H1 (cell line): ENCODE results near the gene UBTD2. TPM values are rescaled to one million over a fixed set of nuclear protein-coding genes. Genes with fewer than 3 reads are reported as not detected.

ENCODE experiments used
- CTCF ChIA-PET: fragments of 300-600 bp; sonication (Branson Sonifier 250); formaldehyde crosslinking; loops from one replicate; lab custom pipeline; 2021; ENCODE audit not compliant: partially characterized antibody; lab: Charles Lee
- POLR2A ChIA-PET: fragments of 300-600 bp; sonication (Branson Sonifier 250); formaldehyde crosslinking; loops from one replicate; lab custom pipeline; 2021; ENCODE audit warnings: inconsistent platforms; ENCODE audit not compliant: partially characterized antibody; lab: Charles Lee
- DNase-seq, 2 experiments: peaks; one replicate each; pipeline versions ENCODE4 v3.0.0 to v3.0.0-alpha.2; 2010 to 2022; ENCODE audit warnings: low spot score in 2 of 2, low read depth in 1 of 2, mixed read lengths in 1 of 2
- FAIRE-seq: peaks from 2 replicates; lab custom pipeline; 2011; peaks lifted over from hg19 to GRCh38; lab: Jason Lieb, UNC
- H2AFZ ChIP-seq: 2 replicates; pipeline ENCODE4 v1.8.1; 2012; ENCODE audit warnings: low read length, inconsistent platforms
- H2AK5ac ChIP-seq: 2 replicates; pipeline ENCODE4 v1.6.1; 2013; ENCODE audit warnings: low read depth, low read length
- H2BK120ac ChIP-seq: replicated peaks from 2 replicates; pipeline ENCODE3; 2013; ENCODE audit warnings: low read depth, low read length, inconsistent platforms
- H2BK12ac ChIP-seq: 2 replicates; pipeline ENCODE4 v1.6.1; 2013; ENCODE audit warnings: low read depth, low read length
- H2BK15ac ChIP-seq: 2 replicates; pipeline ENCODE4 v1.6.1; 2013; ENCODE audit warnings: low read length
- H2BK20ac ChIP-seq: 2 replicates; pipeline ENCODE4 v1.6.1; 2013; ENCODE audit warnings: low read length
- H2BK5ac ChIP-seq: 2 replicates; pipeline ENCODE4 v1.6.1; 2013; ENCODE audit warnings: low read depth, low read length
- H3K14ac ChIP-seq: 2 replicates; pipeline ENCODE4 v1.6.1; 2013; ENCODE audit warnings: inconsistent platforms; ENCODE audit not compliant: insufficient read length
- H3K18ac ChIP-seq: 2 replicates; pipeline ENCODE4 v1.6.1; 2013; ENCODE audit warnings: low read length; ENCODE audit errors: extremely low read depth
- H3K23ac ChIP-seq: 2 replicates; pipeline ENCODE4 v1.6.1; 2013; ENCODE audit warnings: inconsistent platforms; ENCODE audit not compliant: insufficient read length
- H3K23me2 ChIP-seq: 2 replicates; pipeline ENCODE4 v1.6.1; 2013; ENCODE audit warnings: low read depth, low read length
- H3K27ac ChIP-seq: 2 replicates; pipeline ENCODE4 v1.6.1; 2011; ENCODE audit warnings: low read depth, low read length, inconsistent platforms
- H3K27me3 ChIP-seq, 4 experiments: replicated peaks in 1 of 4; 1 replicate in 1 of 4; 2 replicates in 3 of 4; pipeline versions ENCODE4 v1.6.1 to v1.8.1; 2011 to 2013; ENCODE audit warnings: low read length in 3 of 4, mild to moderate bottlenecking in 3 of 4, inconsistent platforms in 2 of 4, mixed read lengths in 2 of 4, moderate library complexity in 1 of 4; ENCODE audit not compliant: control insufficient read depth in 3 of 4, insufficient read depth in 3 of 4; ENCODE audit errors: extremely low read depth in 1 of 4
- H3K36me3 ChIP-seq, 4 experiments: 2 replicates each; pipeline versions ENCODE4 v1.6.1 to v1.8.1; 2011 to 2013; ENCODE audit warnings: mild to moderate bottlenecking in 4 of 4, low read length in 3 of 4, moderate library complexity in 2 of 4, control low read depth in 1 of 4, inconsistent platforms in 1 of 4; ENCODE audit not compliant: insufficient read depth in 4 of 4, control insufficient read depth in 2 of 4
- H3K4ac ChIP-seq: replicated peaks from 2 replicates; pipeline ENCODE3; 2013; ENCODE audit warnings: low read length, low read depth, mixed read lengths, inconsistent platforms; ENCODE audit not compliant: insufficient read length
- H3K4me1 ChIP-seq, 4 experiments: replicated peaks in 1 of 4; 1 replicate in 1 of 4; 2 replicates in 3 of 4; pipeline versions ENCODE4 v1.6.1 to v1.8.1; 2011 to 2013; ENCODE audit warnings: low read length in 3 of 4, inconsistent platforms in 2 of 4, mixed read lengths in 1 of 4; ENCODE audit not compliant: insufficient read depth in 4 of 4, control insufficient read depth in 3 of 4
- H3K4me2 ChIP-seq, 2 experiments: 2 replicates each; pipeline versions ENCODE4 v1.6.1 to v1.8.1; 2011 to 2013; ENCODE audit warnings: low read depth in 2 of 2, low read length in 2 of 2, control low read depth in 1 of 2, inconsistent platforms in 1 of 2, mild to moderate bottlenecking in 1 of 2; ENCODE audit not compliant: insufficient read depth in 1 of 2
- H3K4me3 ChIP-seq, 4 experiments: fragments of 200-600, 300-600 bp in 1 of 4; sonication (generic), shearing (Covaris generic), sonication (Bioruptor Twin) in 1 of 4; 2 replicates each; pipeline versions ENCODE4 v1.5.1 to v1.8.1; 2011 to 2016; ENCODE audit warnings: low read length in 4 of 4, low read depth in 3 of 4, control low read depth in 2 of 4, inconsistent platforms in 2 of 4, mild to moderate bottlenecking in 2 of 4, mixed read lengths in 1 of 4, moderate library complexity in 1 of 4; ENCODE audit not compliant: insufficient read depth in 2 of 4; ENCODE audit errors: extremely low read depth in 1 of 4
- H3K56ac ChIP-seq: replicated peaks from 2 replicates; pipeline ENCODE3; 2013; ENCODE audit warnings: low read depth, mild to moderate bottlenecking, mixed read lengths, low read length, inconsistent platforms; ENCODE audit not compliant: insufficient read length
- H3K79me1 ChIP-seq: 2 replicates; pipeline ENCODE4 v1.6.1; 2013; ENCODE audit warnings: low read depth, low read length, control low read depth
- H3K79me2 ChIP-seq, 2 experiments: 2 replicates each; pipeline versions ENCODE4 v1.6.1 to v1.8.1; 2012 to 2013; ENCODE audit warnings: low read length in 2 of 2, mild to moderate bottlenecking in 2 of 2, inconsistent platforms in 1 of 2; ENCODE audit not compliant: insufficient read depth in 2 of 2, control insufficient read depth in 1 of 2
- H3K9ac ChIP-seq, 4 experiments: replicated peaks in 1 of 4; 1 replicate in 1 of 4; 2 replicates in 3 of 4; pipeline versions ENCODE4 v1.6.1 to v1.8.1; 2011 to 2013; ENCODE audit warnings: low read depth in 3 of 4, low read length in 3 of 4, control low read depth in 2 of 4, mild to moderate bottlenecking in 2 of 4, moderate library complexity in 2 of 4, inconsistent platforms in 1 of 4; ENCODE audit errors: extremely low read depth in 1 of 4
- H3K9me3 ChIP-seq, 2 experiments: 2 replicates each; pipeline versions ENCODE4 v1.6.1 to v1.8.1; 2012 to 2013; ENCODE audit warnings: mild to moderate bottlenecking in 2 of 2, moderate library complexity in 2 of 2, control low read depth in 1 of 2, inconsistent platforms in 1 of 2, low read depth in 1 of 2, low read length in 1 of 2, mixed read lengths in 1 of 2; ENCODE audit not compliant: insufficient read depth in 2 of 2
- H4K20me1 ChIP-seq, 2 experiments: replicated peaks in 1 of 2; 2 replicates each; pipeline versions ENCODE3 to v1.8.1; 2011 to 2013; ENCODE audit warnings: inconsistent platforms in 2 of 2, low read length in 2 of 2, mild to moderate bottlenecking in 1 of 2; ENCODE audit not compliant: insufficient read depth in 2 of 2, control insufficient read depth in 1 of 2
- H4K5ac ChIP-seq: 2 replicates; pipeline ENCODE4 v1.6.1; 2013; ENCODE audit warnings: low read length, low read depth, mixed read lengths, inconsistent platforms; ENCODE audit not compliant: insufficient read length
- H4K8ac ChIP-seq: 2 replicates; pipeline ENCODE4 v1.8.0; 2013; ENCODE audit warnings: mild to moderate bottlenecking, moderate library complexity, low read length, inconsistent platforms; ENCODE audit not compliant: insufficient read depth; ENCODE audit errors: extremely low read depth
- H4K91ac ChIP-seq: replicated peaks from 2 replicates; pipeline ENCODE3; 2013; ENCODE audit warnings: low read length, mixed read lengths, inconsistent platforms; ENCODE audit not compliant: insufficient read length
- EGR1 ChIP-seq: IDR thresholded peaks from 2 replicates; pipeline ENCODE4 v1.6.1; 2011; ENCODE audit warnings: low read depth, low read length, borderline replicate concordance
- EP300 ChIP-seq, 2 experiments: IDR thresholded peaks; 1 replicate in 1 of 2; 2 replicates in 1 of 2; pipeline ENCODE4 v1.6.1; 2011 to 2012; ENCODE audit warnings: low read depth in 2 of 2, low read length in 2 of 2, mild to moderate bottlenecking in 2 of 2, borderline replicate concordance in 1 of 2, inconsistent platforms in 1 of 2, moderate library complexity in 1 of 2
- RBBP5 ChIP-seq: IDR thresholded peaks from 2 replicates; pipeline ENCODE4 v1.7.1; 2012; ENCODE audit warnings: low read depth, mild to moderate bottlenecking, inconsistent platforms, low read length, moderate library complexity, borderline replicate concordance
- WGBS, 2 experiments: shearing (Covaris generic) in 1 of 2; methylation state at CpG; one replicate each; pipeline versions ENCODE4 v1.1.6 to v1.1.7; 2013 to 2015; ENCODE audit warnings: low lambda C conversion rate in 2 of 2, mixed read lengths in 2 of 2, inconsistent platforms in 1 of 2, low coverage in 1 of 2, missing lambda C conversion rate in 1 of 2; ENCODE audit not compliant: insufficient replicate concordance in 2 of 2, insufficient coverage in 1 of 2, insufficient read length in 1 of 2; ENCODE audit errors: extremely low coverage in 1 of 2, missing lambda C conversion rate in 1 of 2; 5-methylcytosine and 5-hydroxymethylcytosine counted together
- polyA plus RNA-seq, 7 experiments: library from polyadenylated mRNA; depleted of rRNA in 3 of 7; stranded (reverse) in 5 of 7; unstranded in 2 of 7; fragments of >200 nt in 5 of 7; fragments of 200-250 nt in 2 of 7; gene quantifications; 1 replicate in 5 of 7; 2 replicates in 1 of 7; 4 replicates in 1 of 7; pipeline versions ENCODE4 v1.2.1 to v1.2.3, GENCODE V29; 2011 to 2013; ENCODE audit warnings: missing spikeins in 2 of 7, mixed read lengths in 2 of 7
- total RNA-seq: library from RNA; stranded (reverse); fragmentation: NEBNext Ultra II Directional; extraction: Animal tissue kit (Norgen Biotek cat#: 25700); gene quantifications from 2 replicates; pipeline ENCODE4 v1.2.1, GENCODE V29; 2021

Gene UBTD2
- total and polyA plus RNA-seq, 2 of the 8 experiments (the other 6 are each of a cell fraction or from before 2014, with no cell fraction given): 14.5 to 39.2 TPM

DNA sequence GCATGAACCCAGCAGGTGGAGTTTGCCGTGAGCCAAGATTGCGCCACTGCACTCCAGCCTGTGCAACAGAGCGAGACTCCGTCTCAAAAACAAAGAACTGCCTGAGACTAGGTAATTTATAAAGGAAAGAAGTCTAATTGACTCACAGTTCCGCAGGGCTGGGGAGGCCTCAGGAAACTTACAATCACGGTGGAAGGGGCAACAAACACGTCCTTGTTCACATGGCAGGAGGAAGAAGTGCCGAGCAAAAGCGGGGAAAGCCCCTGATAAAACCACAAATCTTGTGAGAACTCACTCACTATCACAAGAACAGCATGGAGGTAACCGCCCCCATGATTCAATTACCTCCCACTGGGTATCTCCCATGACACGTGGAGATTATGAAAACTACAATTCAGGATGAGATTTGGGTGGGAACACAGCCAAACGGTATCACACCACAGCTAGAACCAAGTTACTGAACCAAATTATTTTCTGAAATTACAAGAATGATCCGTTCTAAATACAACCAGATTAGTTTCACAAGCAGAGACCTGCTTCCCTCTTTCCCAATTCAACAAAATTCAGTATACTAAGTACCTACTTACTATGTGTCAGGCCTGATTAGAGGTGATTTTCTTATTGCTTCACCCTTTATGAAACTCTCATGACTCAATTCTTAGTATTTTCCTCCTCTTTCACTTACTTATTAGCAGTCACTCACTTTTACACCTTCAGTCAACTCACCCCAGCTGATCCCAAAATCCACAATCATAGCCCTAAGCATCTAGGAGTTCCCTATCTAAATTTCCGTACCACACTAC lies 8.4 kb downstream of the UBTD2 start:
- Histone ChIP-seq H2BK120ac (no peak overlapping the region), H3K36me3 (no peaks in the 10 kb centered on the region), H3K27me3 (no peaks in the 10 kb centered on the region), H2BK5ac (no peak overlapping the region), H3K4me2 (no peak overlapping the region), H2AFZ (no peak overlapping the region), H4K20me1 (peaks cover 13 to 18% of the 10 kb centered on the region in 2 experiments), H3K23me2 (no peaks in the 10 kb centered on the region), H2BK12ac (no peak overlapping the region), H3K9me3 (no peaks in the 10 kb centered on the region), H3K79me2 (peaks cover 46 to 95% of the 10 kb centered on the region in 2 experiments), H2BK20ac (no peak overlapping the region), H3K79me1 (peaks cover 2% of the 10 kb centered on the region; the same call in 1 of the 2 replicates), H3K56ac (no peak overlapping the region), H2BK15ac (no peak overlapping the region), H3K18ac (no peak overlapping the region), H4K91ac (no peak overlapping the region), H4K5ac (no peak overlapping the region), H2AK5ac (no peak overlapping the region), H3K23ac (no peak overlapping the region), H4K8ac (no peak overlapping the region), H3K4ac (no peak overlapping the region), H3K4me1 (peaks cover 0 to 3% (median 0%) of the 10 kb centered on the region in 4 experiments; a peak in 2 of 7 replicates), H3K27ac (no peak overlapping the region), H3K4me3 (no peak overlapping the region), H3K14ac (no peak overlapping the region), H3K9ac (no peak overlapping the region)
- peak in 1 of 2 experiments; percentile 37 for DNase-seq
- POLR2A ChIA-PET: interaction anchor here (0.9 kb wide), 1 partner anchor 9 kb away, joined by 3 read pairs; no protein-coding TSS in a partner anchor
- CTCF ChIA-PET: interaction anchor here (0.6 kb wide), 1 partner anchor 128 kb away, joined by 3 read pairs; no protein-coding TSS in a partner anchor
- no peak for TF ChIP-seq RBBP5
- TF ChIP-seq EGR1: no peak
- no peak for TF ChIP-seq EP300 (IDR thresholded peaks at IDR 0.05; ENCODE audit: borderline replicate concordance in 1 of 2, low read depth in 2 of 2, low read length in 2 of 2)
- no peak for FAIRE-seq
- 83% methylated on average over 14 of the region's 14 CpGs; no CpG with 5 or more reads in 1 of the 2 experiments for WGBS, 2 experiments
